Nephron (organoid): Measurements from ENCODE around the gene SLC17A4.

Experiments used
- H3K27ac Mint-ChIP-seq, 3 experiments: 2 replicates each; pipeline ENCODE4 v1.8.0; 2020; ENCODE audit warnings: mixed read lengths in 3 of 3, mild to moderate bottlenecking in 2 of 3, moderate library complexity in 1 of 3
- H3K27me3 Mint-ChIP-seq: 2 replicates; pipeline ENCODE4 v1.8.0; 2021; ENCODE audit warnings: low read depth, mild to moderate bottlenecking, moderate library complexity, mixed read lengths
- H3K36me3 Mint-ChIP-seq: 2 replicates; pipeline ENCODE4 v1.8.0; 2020; ENCODE audit warnings: low read depth, mixed read lengths
- H3K4me1 Mint-ChIP-seq: 2 replicates; pipeline ENCODE4 v1.8.0; 2020; ENCODE audit warnings: mixed read lengths
- H3K4me3 Mint-ChIP-seq, 3 experiments: 2 replicates each; pipeline ENCODE4 v1.8.0; 2020; ENCODE audit warnings: mild to moderate bottlenecking in 3 of 3, mixed read lengths in 3 of 3, moderate library complexity in 2 of 3
- H3K9me3 Mint-ChIP-seq: 2 replicates; pipeline ENCODE4 v1.8.0; 2020; ENCODE audit warnings: mixed read lengths
- CTCF ChIP-seq, 3 experiments: fragments of 200-600 bp; sonication (generic); IDR thresholded peaks; one replicate each; pipeline ENCODE4 v1.5.0; 2021; ENCODE audit warnings: antibody characterized with exemption in 3 of 3; ENCODE audit not compliant: unreplicated experiment in 3 of 3

Gene SLC17A4

GRCh38 chr6:25754535-25754934 is at the start of gene SLC17A4:
Gene SLC17A4 (plus strand): TSS chr6:25754742. CDS start chr6:25761963, 7,221 bp downstream.
- peaks cover 5% of the 10 kb centered on the region for H3K4me1 Mint-ChIP-seq
- H3K9me3 Mint-ChIP-seq, result no peaks in the 10 kb centered on the region
- peaks cover 4% of the 10 kb centered on the region for H3K27me3 Mint-ChIP-seq
- H3K4me3 Mint-ChIP-seq, result peak within 1 kb of the TSS in 2 of 3 experiments; percentile 26 to 40
- H3K27ac Mint-ChIP-seq, result peak within 1 kb of the TSS; percentile 77 to 93 (median 89)
- H3K36me3 Mint-ChIP-seq, result no peaks in the 10 kb centered on the region
- no peak for TF ChIP-seq CTCF (IDR thresholded peaks at IDR 0.05; ENCODE audit: unreplicated experiment in 3 of 3)

- no peak overlapping the region for H3K27ac Mint-ChIP-seq
- no peaks in the 10 kb centered on the region for H3K4me1 Mint-ChIP-seq
- H3K4me3 Mint-ChIP-seq, result no peak overlapping the region
- H3K36me3 Mint-ChIP-seq, result no peaks in the 10 kb centered on the region
- TF ChIP-seq CTCF (IDR thresholded peaks at IDR 0.05; ENCODE audit: unreplicated experiment in 3 of 3), result no peak
- H3K27me3 Mint-ChIP-seq, result peaks cover 13% of the 10 kb centered on the region
- no peaks in the 10 kb centered on the region for H3K9me3 Mint-ChIP-seq
Measured at GRCh38 chr6:25706314-25707014, 48.1 kb upstream of the SLC17A4 start.

- Mint-ChIP-seq H3K36me3 (no peaks in the 10 kb centered on the region), H3K27me3 (peaks cover 13% of the 10 kb centered on the region), H3K4me1 (peaks cover 14% of the 10 kb centered on the region), H3K9me3 (no peaks in the 10 kb centered on the region), H3K4me3 (no peak overlapping the region), H3K27ac (no peak overlapping the region)
- no peak for TF ChIP-seq CTCF (IDR thresholded peaks at IDR 0.05; ENCODE audit: unreplicated experiment in 3 of 3)
Measured at GRCh38 chr6:25709761-25710160, 44.8 kb upstream of the SLC17A4 start.

- Mint-ChIP-seq H3K9me3 (no peaks in the 10 kb centered on the region), H3K4me3 (no peak overlapping the region)
- no peak for TF ChIP-seq CTCF (IDR thresholded peaks at IDR 0.05; ENCODE audit: unreplicated experiment in 3 of 3)
Measured at GRCh38 chr6:25710287-25710686, 44.3 kb upstream of the SLC17A4 start.

GRCh38 chr6:25713824-25714223 is 40.7 kb upstream of the SLC17A4 start:
- no peaks in the 10 kb centered on the region for H3K9me3 Mint-ChIP-seq
- H3K4me3 Mint-ChIP-seq, result no peak overlapping the region
- H3K27me3 Mint-ChIP-seq, result peaks cover 6% of the 10 kb centered on the region
- no peaks in the 10 kb centered on the region for H3K36me3 Mint-ChIP-seq
- no peak for TF ChIP-seq CTCF (IDR thresholded peaks at IDR 0.05; ENCODE audit: unreplicated experiment in 3 of 3)
- peaks cover 21% of the 10 kb centered on the region for H3K4me1 Mint-ChIP-seq
- H3K27ac Mint-ChIP-seq, result no peak overlapping the region

More at GRCh38 chr6:25710287-25710686, 44.3 kb upstream of the SLC17A4 start:
- Mint-ChIP-seq H3K4me1 (peaks cover 16% of the 10 kb centered on the region), H3K27ac (no peak overlapping the region), H3K36me3 (no peaks in the 10 kb centered on the region), H3K27me3 (peaks cover 13% of the 10 kb centered on the region)

GRCh38 chr6:25714765-25715164 is 39.8 kb upstream of the SLC17A4 start:
- peak overlapping the region in 1 of 3 experiments; percentile 6 for H3K27ac Mint-ChIP-seq
- no peaks in the 10 kb centered on the region for H3K9me3 Mint-ChIP-seq
- no peaks in the 10 kb centered on the region for H3K36me3 Mint-ChIP-seq
- H3K4me3 Mint-ChIP-seq, result no peak overlapping the region
- H3K4me1 Mint-ChIP-seq, result peaks cover 21% of the 10 kb centered on the region
- peaks cover 6% of the 10 kb centered on the region for H3K27me3 Mint-ChIP-seq
- TF ChIP-seq CTCF (IDR thresholded peaks at IDR 0.05; ENCODE audit: unreplicated experiment in 3 of 3), result no peak
